HCT116 (cell line): ENCODE results near the gene PSMC2. TPM values are rescaled to one million over a fixed set of nuclear protein-coding genes. Genes with fewer than 3 reads are reported as not detected.

ENCODE experiments used
- ATAC-seq: fragments of 200-7000 bp; cut with Tn5 transposase; 2 replicates; pipeline ENCODE4 v1.9.1; 2020; ENCODE audit warnings: mild to moderate bottlenecking, moderate library complexity
- BruUV-seq: library from RNA; stranded (reverse); fragments of 400-500 nt; replicated peaks from 2 replicates; lab custom pipeline; 2021; lab: Mats Ljungman, UMichigan
- CTCF ChIA-PET: fragments of 300-600 bp; sonication (Branson Sonifier 250); formaldehyde crosslinking; loops from one replicate; lab custom pipeline; 2021; ENCODE audit warnings: antibody characterized with exemption; lab: Charles Lee
- POLR2A ChIA-PET: fragments of 300-600, 350-600 bp; sonication (Branson Sonifier 250); formaldehyde crosslinking; loops from one replicate; lab custom pipeline; 2021; ENCODE audit warnings: antibody characterized with exemption; lab: Charles Lee
- RAD21 ChIA-PET, 2 experiments: fragments of 300-600 bp; sonication (Branson Sonifier 250); formaldehyde crosslinking; loops; one replicate each; lab custom pipeline; 2023; ENCODE audit warnings: low total read pairs in 2 of 2; ENCODE audit not compliant: uncharacterized antibody in 2 of 2, unreplicated experiment in 2 of 2, low non-redundant PET in 1 of 2; lab: Charles Lee
- DNase-seq: peaks from one replicate; pipeline ENCODE4 v3.0.0-alpha.2; 2010; ENCODE audit warnings: low read depth, low spot score
- H2AFZ ChIP-seq: fragments of 200-600 bp; shearing (Covaris generic), sonication (generic); 2 replicates; pipeline ENCODE4 v1.6.1; 2017; ENCODE audit warnings: low read depth, mixed run types, mixed read lengths, antibody characterized with exemption, low read length; ENCODE audit not compliant: poor library complexity, severe bottlenecking
- H3K27ac ChIP-seq: 2 replicates; pipeline ENCODE4 v1.5.1; 2012; ENCODE audit warnings: low read depth, low read length
- H3K27me3 ChIP-seq: fragments of 200-600 bp; sonication (generic); 2 replicates; pipeline ENCODE4 v1.6.1; 2016; ENCODE audit warnings: mixed run types, low read length, mixed read lengths; ENCODE audit not compliant: insufficient read depth
- H3K36me3 ChIP-seq, 2 experiments: fragments of 200-500 bp in 1 of 2; fragments of 200-600 bp in 1 of 2; sonication (Bioruptor generic) in 1 of 2; sonication (generic) in 1 of 2; 2 replicates each; pipeline versions ENCODE4 v1.5.1 to v1.6.1; 2014 to 2016; ENCODE audit warnings: low read length in 2 of 2, inconsistent platforms in 1 of 2, mixed read lengths in 1 of 2, mixed run types in 1 of 2; ENCODE audit not compliant: insufficient read depth in 2 of 2, control insufficient read depth in 1 of 2
- H3K4me1 ChIP-seq, 2 experiments: fragments of 200-600 bp in 1 of 2; sonication (generic) in 1 of 2; 2 replicates each; pipeline versions ENCODE4 v1.5.1 to v1.6.1; 2012 to 2017; ENCODE audit warnings: low read length in 2 of 2, inconsistent platforms in 1 of 2, mild to moderate bottlenecking in 1 of 2, mixed read lengths in 1 of 2, mixed run types in 1 of 2, moderate library complexity in 1 of 2; ENCODE audit not compliant: insufficient read depth in 2 of 2, control insufficient read depth in 1 of 2
- H3K4me2 ChIP-seq: fragments of 200-600 bp; sonication (generic); 2 replicates; pipeline ENCODE4 v1.6.1; 2017; ENCODE audit warnings: mixed run types, low read length, mixed read lengths
- H3K4me3 ChIP-seq, 2 experiments: fragments of 200-600 bp in 1 of 2; sonication (generic) in 1 of 2; replicated peaks in 1 of 2; 2 replicates each; pipeline ENCODE4 v1.5.1; 2011 to 2016; ENCODE audit warnings: low read length in 2 of 2, control low read depth in 1 of 2, low read depth in 1 of 2, mild to moderate bottlenecking in 1 of 2, mixed read lengths in 1 of 2, mixed run types in 1 of 2
- H3K79me2 ChIP-seq: fragments of 200-600 bp; sonication (generic); 2 replicates; pipeline ENCODE4 v1.6.1; 2017; ENCODE audit warnings: mild to moderate bottlenecking, mixed run types, low read length, moderate library complexity, mixed read lengths; ENCODE audit not compliant: insufficient read depth
- H3K9ac ChIP-seq: fragments of 200-600 bp; sonication (generic); 2 replicates; pipeline ENCODE4 v1.6.1; 2016; ENCODE audit warnings: low read length, mixed read lengths
- H3K9me2 ChIP-seq: fragments of 200-600 bp; sonication (generic), shearing (Covaris generic); 2 replicates; pipeline ENCODE4 v1.6.1; 2017; ENCODE audit warnings: mixed run types, mild to moderate bottlenecking, moderate library complexity; ENCODE audit not compliant: insufficient read depth
- H3K9me3 ChIP-seq, 2 experiments: fragments of 200-500 bp in 1 of 2; fragments of 200-600 bp in 1 of 2; sonication (Bioruptor generic) in 1 of 2; sonication (generic) in 1 of 2; 2 replicates each; pipeline ENCODE4 v1.6.1; 2014 to 2017; ENCODE audit warnings: low read length in 2 of 2, mixed read lengths in 2 of 2, inconsistent platforms in 1 of 2, low read depth in 1 of 2, mild to moderate bottlenecking in 1 of 2, mixed run types in 1 of 2, moderate library complexity in 1 of 2; ENCODE audit not compliant: control insufficient read depth in 1 of 2, insufficient read depth in 1 of 2
- H4K20me1 ChIP-seq: fragments of 200-600 bp; sonication (generic), shearing (Covaris generic); 2 replicates; pipeline ENCODE4 v1.6.1; 2017; ENCODE audit warnings: mixed run types, mild to moderate bottlenecking, moderate library complexity; ENCODE audit not compliant: insufficient read depth
- EZH2 ChIP-seq: fragments of 200-600 bp; sonication (generic); IDR thresholded peaks from 2 replicates; pipeline ENCODE4 v1.6.1; 2017; ENCODE audit warnings: antibody characterized with exemption, mixed run types
- MAX ChIP-seq: IDR thresholded peaks from 2 replicates; pipeline ENCODE4 v1.6.1; 2012
- RAD21 ChIP-seq: IDR thresholded peaks from 2 replicates; pipeline ENCODE4 v1.6.1; 2012; ENCODE audit warnings: low read depth, mild to moderate bottlenecking
- YY1 ChIP-seq: IDR thresholded peaks from 2 replicates; pipeline ENCODE4 v1.6.1; 2011; ENCODE audit warnings: low read length, low read depth, moderate library complexity, mild to moderate bottlenecking; ENCODE audit not compliant: insufficient replicate concordance; ENCODE audit errors: extremely low read depth
- ZNF274 ChIP-seq: fragments of 200-500 bp; sonication (Bioruptor generic); IDR thresholded peaks from 2 replicates; pipeline ENCODE4 v1.6.1; 2014; ENCODE audit warnings: mild to moderate bottlenecking, low read depth, low read length, inconsistent platforms
- intact Hi-C: fragments of 100-400 bp; cut with micrococcal nuclease; formaldehyde crosslinking; loops from 2 replicates; pipeline ENCODE4 v1.10.0; 2022
- total RNA-seq: library from RNA; stranded (reverse); gene quantifications from one replicate; pipeline ENCODE4 v1.2.1, GENCODE V29; 2021; ENCODE audit not compliant: unreplicated experiment

Gene PSMC2
- total RNA-seq, 1 experiment from 2014 or later = 121 TPM

GRCh38 chr7:103413407-103413806 lies 66.0 kb downstream of the PSMC2 start:
- DNase-seq (no peak), ATAC-seq (no peak)
- H2AFZ ChIP-seq = no peak overlapping the region
- TF ChIP-seq RAD21 = no peak
- H3K79me2 ChIP-seq = no peaks in the 10 kb centered on the region
- H3K4me2 ChIP-seq = no peak overlapping the region
- intact Hi-C loops = no loop called here
- no peaks in the 10 kb centered on the region for H3K9me3 ChIP-seq
- RAD21 ChIA-PET = no interaction called here
- H3K36me3 ChIP-seq = no peaks in the 10 kb centered on the region
- no peaks in the 10 kb centered on the region for H4K20me1 ChIP-seq
- H3K27ac ChIP-seq = no peak overlapping the region
- 0 out of 2 replicates have a peak, but pooled peaks cover 4% of the 10 kb centered on the region for H3K27me3 ChIP-seq
- H3K4me1 ChIP-seq = no peaks in the 10 kb centered on the region
- CTCF ChIA-PET = no interaction called here
- no TSS peak for BruUV-seq
- POLR2A ChIA-PET = no interaction called here
- H3K9ac ChIP-seq = no peak overlapping the region
- H3K9me2 ChIP-seq = no peaks in the 10 kb centered on the region
- no peak overlapping the region for H3K4me3 ChIP-seq

GRCh38 chr7:103418241-103418640 lies 70.8 kb downstream of the PSMC2 start:
- BruUV-seq = no TSS peak
- RAD21 ChIA-PET = no interaction called here
- no peak overlapping the region for H3K4me3 ChIP-seq

More at GRCh38 chr7:103418241-103418640, 70.8 kb downstream of the PSMC2 start:
- TF ChIP-seq MAX = no peak
- no peak for TF ChIP-seq ZNF274
- no peak for TF ChIP-seq EZH2
- no peak for TF ChIP-seq YY1
- TF ChIP-seq, all 23 proteins: peak for 0
- Histone ChIP-seq H3K4me2 (no peak overlapping the region), H3K36me3 (no peaks in the 10 kb centered on the region), H2AFZ (no peak overlapping the region), H3K9ac (no peak overlapping the region), H3K27me3 (0 out of 2 replicates have a peak, but pooled peaks cover 4% of the 10 kb centered on the region), H4K20me1 (no peaks in the 10 kb centered on the region), H3K79me2 (no peaks in the 10 kb centered on the region), H3K27ac (no peak overlapping the region), H3K9me3 (no peaks in the 10 kb centered on the region), H3K4me1 (no peaks in the 10 kb centered on the region), H3K9me2 (no peaks in the 10 kb centered on the region)
- ATAC-seq = no peak
- no peak for DNase-seq
- POLR2A ChIA-PET = no interaction called here
- intact Hi-C loops = no loop called here
- CTCF ChIA-PET = no interaction called here

Other genes with a start within 250 kb of the PSMC2 start
- 9.7 TPM for gene NAPEPLD, start 198.5 kb upstream of the PSMC2 start, total RNA-seq
- gene PMPCB, start 50.2 kb upstream of the PSMC2 start, total RNA-seq = 73.9 TPM
- gene DNAJC2, start 2.9 kb upstream of the PSMC2 start, total RNA-seq = 40.2 TPM
- 0.15 TPM for gene SLC26A5, start 98.6 kb downstream of the PSMC2 start, total RNA-seq